ENCODE measurements around the gene EFCAB14. TPM values are rescaled to one million over a fixed set of nuclear protein-coding genes. Genes with fewer than 3 reads are reported as not detected.
A peak's percentile ranks its signal among the peaks of the same experiment; 100 is the strongest.
"Not testable (repeated sequence)": the region's sequence is repeated elsewhere in the genome, so short reads cannot be mapped to it uniquely, and the experiment has no call there.

Gene EFCAB14
- total RNA-seq, 1 donor from 2014 or later = 56.5 TPM

DNA sequence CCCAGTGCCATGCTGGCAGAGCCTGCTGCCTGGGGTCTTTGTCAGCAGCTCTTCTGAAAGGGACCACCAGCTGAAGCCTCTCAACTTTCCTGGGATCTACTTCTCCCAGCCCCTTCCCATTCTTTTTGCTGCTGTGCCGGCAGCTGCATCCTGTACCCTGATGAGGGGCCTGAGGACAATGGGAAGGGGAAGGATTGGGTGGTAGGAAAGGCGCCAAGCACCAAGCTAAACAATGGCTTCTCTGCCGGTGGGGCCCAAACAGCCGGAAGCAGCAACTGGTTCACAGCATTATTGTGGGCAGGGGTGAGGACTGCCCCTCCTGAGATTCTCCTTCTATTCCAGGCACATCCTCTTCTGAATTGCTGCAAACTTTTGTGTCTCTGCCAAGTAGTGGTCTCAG lies 5.0 kb upstream of the EFCAB14 start:
- peak; percentile 20 to 80 for DNase-seq (ENCODE audit: low read depth in 2 of 2)

DNA sequence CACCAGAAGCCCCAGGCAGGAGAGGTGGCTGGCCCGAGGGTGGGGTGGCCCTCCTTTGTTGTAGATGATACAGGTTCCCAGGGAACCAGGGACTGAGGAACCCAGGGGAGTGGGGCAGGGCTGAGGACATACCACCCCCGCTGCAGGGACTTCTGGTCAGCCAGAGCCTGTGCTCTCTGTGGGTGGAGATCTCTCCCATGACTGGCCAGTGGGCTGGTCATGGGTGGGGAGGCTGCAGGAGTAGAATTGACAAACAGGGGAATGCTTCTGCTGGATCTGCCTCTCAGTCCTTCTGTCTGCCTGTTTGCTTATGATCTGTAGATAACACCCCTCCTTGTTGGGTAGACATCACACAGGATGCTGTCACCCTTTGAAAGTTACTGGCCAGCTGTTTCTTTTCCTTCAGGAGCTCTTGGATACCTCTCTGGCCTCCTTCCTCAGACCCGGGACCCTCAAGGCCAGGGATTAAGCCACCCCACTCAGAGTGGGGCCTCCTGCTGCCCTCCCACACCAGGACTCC lies 2.8 kb upstream of the EFCAB14 start:
- DNase-seq (ENCODE audit: low read depth in 2 of 2) = no peak

DNA sequence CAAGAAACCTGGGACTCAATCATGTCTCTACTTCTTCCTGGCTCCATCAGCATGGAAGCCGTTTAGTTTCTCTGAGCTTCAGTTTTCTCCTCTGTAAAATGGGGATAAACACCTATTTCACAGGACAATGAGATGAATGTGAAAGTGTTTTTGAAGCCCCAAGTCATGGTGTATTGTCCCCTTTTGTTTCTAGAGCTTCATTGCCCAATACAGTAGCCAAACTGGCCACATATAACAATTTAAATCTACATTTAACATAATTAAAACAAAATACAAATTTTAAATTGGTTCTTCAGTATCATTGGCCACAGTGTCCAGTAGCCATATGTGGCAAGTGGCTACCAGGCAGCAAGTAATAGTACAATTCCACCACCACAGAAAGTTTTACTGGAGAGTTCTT lies 2.3 kb upstream of the EFCAB14 start:
- no peak for DNase-seq (ENCODE audit: low read depth in 2 of 2)

- DNase-seq (ENCODE audit: low read depth in 2 of 2) = not testable (repeated sequence)
These were observed 1.4 kb upstream of the EFCAB14 start for GRCh38 chr1:46720319-46720718.

GRCh38 chr1:46719689-46720088 lies 775 bp upstream of the EFCAB14 start:
- DNase-seq (ENCODE audit: low read depth in 2 of 2) = peak; percentile 49 to 67

DNA sequence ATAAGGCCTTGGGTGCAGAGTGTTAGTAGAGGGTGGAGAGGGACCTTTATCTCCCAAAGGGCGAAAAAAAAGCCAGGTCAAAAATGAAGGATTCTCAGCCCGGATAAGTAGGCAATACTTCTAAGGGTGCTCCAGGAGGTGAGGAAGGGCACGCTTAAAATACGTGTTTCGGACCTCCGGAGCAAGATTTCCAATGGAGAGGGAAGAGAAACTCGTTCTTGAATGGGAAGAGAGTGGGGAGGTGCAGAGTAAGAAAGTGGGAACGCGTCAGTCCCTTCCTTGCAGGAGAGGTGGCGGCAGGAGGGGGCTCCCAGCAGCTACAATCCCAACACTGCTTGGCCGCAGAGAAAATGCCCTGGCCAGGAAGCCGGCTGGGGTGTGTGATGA lies 581 bp downstream of the EFCAB14 start:
- DNase-seq (ENCODE audit: low read depth in 2 of 2) = peak in 1 of 2 donors; percentile 26

DNA sequence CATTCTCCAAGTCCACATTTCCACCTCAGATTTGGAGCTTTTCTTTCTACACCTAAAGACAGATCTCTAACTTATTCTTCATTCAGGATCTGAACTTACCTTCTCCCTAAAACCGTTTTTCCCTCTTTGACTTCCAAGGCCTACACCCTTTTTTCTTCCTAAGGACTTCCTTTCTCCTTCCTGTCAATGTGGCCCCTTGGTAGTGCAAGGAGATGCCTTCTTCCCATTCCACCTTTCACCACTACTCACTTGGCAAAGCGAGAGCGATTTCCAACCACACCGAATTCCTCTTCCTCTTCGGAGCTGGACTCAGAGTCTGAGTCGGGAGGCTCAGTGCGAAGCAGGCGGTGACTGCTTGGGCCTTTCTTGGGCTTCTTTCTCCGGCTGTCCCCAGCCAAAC lies 1.3 kb downstream of the EFCAB14 start:
- no peak for DNase-seq (ENCODE audit: low read depth in 2 of 2)

- no peak for DNase-seq (ENCODE audit: low read depth in 2 of 2)
These were observed 3.9 kb downstream of the EFCAB14 start for GRCh38 chr1:46714976-46715375.

- DNase-seq (ENCODE audit: low read depth in 2 of 2) = no peak
These were observed 10.8 kb downstream of the EFCAB14 start for GRCh38 chr1:46708121-46708520.

- DNase-seq (ENCODE audit: low read depth in 2 of 2) = peak in 1 of 2 donors; percentile 87
These were observed 13.5 kb downstream of the EFCAB14 start for GRCh38 chr1:46705408-46705807.

- no peak for DNase-seq (ENCODE audit: low read depth in 2 of 2)
These were observed 14.8 kb downstream of the EFCAB14 start for GRCh38 chr1:46703927-46704641.

DNA sequence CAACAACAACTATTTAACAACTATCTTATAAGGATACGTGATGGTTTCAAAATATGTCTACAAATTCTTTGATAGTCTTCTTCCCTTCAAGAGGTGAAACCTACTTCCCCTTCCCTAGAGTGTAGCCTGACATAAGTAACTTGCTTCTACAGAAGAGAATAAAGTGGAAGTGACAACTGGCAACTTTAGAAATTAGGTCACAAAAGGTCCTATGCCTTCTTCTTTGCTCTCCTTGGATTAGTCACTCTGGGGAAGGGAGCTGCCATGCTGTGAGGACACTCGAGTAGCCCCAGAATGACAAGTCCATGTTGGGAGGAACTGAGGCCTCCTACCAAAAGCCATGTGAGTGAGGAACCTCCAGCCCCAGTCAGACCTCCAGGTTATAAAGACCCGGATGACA lies 19.2 kb downstream of the EFCAB14 start:
- no peak for DNase-seq (ENCODE audit: low read depth in 2 of 2)

DNA sequence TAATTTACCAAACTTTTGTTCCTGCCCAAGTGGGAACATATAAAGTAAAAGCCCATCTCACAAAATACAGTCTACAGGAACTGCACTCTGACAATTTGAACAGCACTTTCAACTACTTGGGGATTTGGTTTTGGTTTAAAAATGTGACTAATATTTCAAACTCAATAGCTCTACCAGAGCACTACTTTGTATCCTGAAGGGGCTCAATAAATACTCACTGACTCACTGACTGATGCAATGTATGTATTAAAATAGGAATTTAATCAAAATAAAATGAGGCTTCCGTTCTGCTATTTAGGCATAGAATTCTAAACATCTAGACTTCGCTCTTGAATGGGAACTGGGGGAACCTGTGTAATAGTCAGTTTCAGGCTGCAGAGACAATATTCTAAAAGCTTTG lies 21.9 kb downstream of the EFCAB14 start:
- no peak for DNase-seq (ENCODE audit: low read depth in 2 of 2)

GRCh38 chr1:46694676-46695075 lies 24.2 kb downstream of the EFCAB14 start:
- DNase-seq (ENCODE audit: low read depth in 2 of 2) = not testable (repeated sequence)

GRCh38 chr1:46692811-46693770 lies 25.8 kb downstream of the EFCAB14 start:
- no peak for DNase-seq (ENCODE audit: low read depth in 2 of 2)

GRCh38 chr1:46691997-46692790 lies 26.7 kb downstream of the EFCAB14 start:
- peak in 1 of 2 donors; percentile 54 for DNase-seq (ENCODE audit: low read depth in 2 of 2)

DNA sequence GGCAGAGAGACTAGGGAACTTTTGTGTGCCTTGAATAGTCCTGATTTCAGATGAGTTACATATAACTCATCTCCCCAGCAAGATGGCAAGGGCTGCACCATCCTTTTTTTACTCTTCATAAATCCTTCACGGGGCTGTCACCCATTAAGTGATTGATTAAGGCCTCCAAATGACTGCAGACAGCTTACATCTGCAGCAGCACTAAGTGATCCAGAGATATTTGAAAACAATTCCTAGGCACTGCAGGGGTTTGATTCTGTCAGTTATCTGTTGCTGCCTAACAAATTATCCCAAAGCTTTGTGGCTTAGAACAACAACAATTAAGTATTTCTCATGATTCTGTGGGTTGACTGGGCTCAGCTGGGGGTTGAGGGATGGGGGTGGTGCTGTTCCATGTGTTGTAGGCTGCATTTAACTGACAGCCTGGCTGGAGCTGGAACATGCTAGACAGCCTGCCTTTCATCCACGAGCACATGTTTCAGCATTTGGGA lies 27.9 kb downstream of the EFCAB14 start:
- no peak for DNase-seq (ENCODE audit: low read depth in 2 of 2)

- DNase-seq (ENCODE audit: low read depth in 2 of 2) = peak in 1 of 2 donors; percentile 31
These were observed 29.0 kb downstream of the EFCAB14 start for GRCh38 chr1:46689897-46690296.

- DNase-seq (ENCODE audit: low read depth in 2 of 2) = peak; percentile 81 to 85
These were observed 29.6 kb downstream of the EFCAB14 start for GRCh38 chr1:46689356-46689755.

DNA sequence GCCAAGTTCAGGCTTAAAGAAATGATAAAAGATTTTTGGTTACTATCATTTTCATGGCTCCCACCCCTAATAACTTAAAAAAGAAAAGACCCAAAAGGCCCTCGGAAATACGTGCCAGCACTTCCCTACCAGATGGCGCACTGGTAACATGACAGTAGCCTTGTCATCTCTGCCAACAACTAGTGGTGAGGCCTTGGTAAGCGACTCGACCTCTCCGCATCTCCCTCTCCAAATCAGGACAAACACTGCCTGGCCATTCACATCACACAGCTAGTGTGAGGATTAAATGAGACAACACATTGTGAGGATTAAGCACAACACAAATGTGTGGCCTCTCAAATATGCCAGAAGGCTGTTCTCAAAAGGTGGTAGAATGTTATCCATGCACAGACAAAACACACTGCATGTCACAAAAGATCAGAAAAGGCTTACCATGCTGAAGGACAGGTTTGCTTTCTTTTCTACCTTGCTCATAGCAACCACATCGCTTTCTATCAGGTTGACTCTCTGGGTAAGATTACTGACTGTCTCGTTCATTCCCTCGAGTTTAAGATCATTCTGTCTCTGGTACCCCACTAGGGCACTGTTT lies 30.9 kb downstream of the EFCAB14 start:
- no peak for DNase-seq (ENCODE audit: low read depth in 2 of 2)

GRCh38 chr1:46687093-46687659 lies 31.7 kb downstream of the EFCAB14 start:
- DNase-seq (ENCODE audit: low read depth in 2 of 2) = peak; percentile 47 to 78

Measured in dermis microvascular lymphatic vessel endothelial cell (primary cell).